GM21515 (cell line): ENCODE results near the gene DNTT.
A peak's percentile ranks its signal among the peaks of the same experiment; 100 is the strongest.

ENCODE experiments used
- ATAC-seq: cut with Tn5 transposase; IDR thresholded peaks from one replicate; pipeline ENCODE4 v1.9.1; 2021; ENCODE audit not compliant: unreplicated experiment

DNTT gene

GRCh38 chr10:96275685-96276418, 28.4 kb upstream of the DNTT start:
- ATAC-seq, result no peak

GRCh38 chr10:96276426-96276825, 27.8 kb upstream of the DNTT start:
- no peak for ATAC-seq

GRCh38 chr10:96276831-96277230, 27.4 kb upstream of the DNTT start:
- ATAC-seq, result no peak

- no peak for ATAC-seq
These were observed 25.0 kb upstream of the DNTT start for GRCh38 chr10:96279191-96279641.

GRCh38 chr10:96280859-96281258, 23.4 kb upstream of the DNTT start:
- ATAC-seq, result no peak

GRCh38 chr10:96281444-96282029, 22.7 kb upstream of the DNTT start:
- ATAC-seq, result no peak

- ATAC-seq, result no peak
These were observed 20.9 kb upstream of the DNTT start for GRCh38 chr10:96283351-96283750.

GRCh38 chr10:96283756-96284155, 20.5 kb upstream of the DNTT start:
- ATAC-seq, result no peak

GRCh38 chr10:96285331-96285752, 18.9 kb upstream of the DNTT start:
- no peak for ATAC-seq

GRCh38 chr10:96287392-96288105, 16.7 kb upstream of the DNTT start:
- ATAC-seq, result peak; percentile 64

- peak; percentile 54 for ATAC-seq
These were observed 16.0 kb upstream of the DNTT start for GRCh38 chr10:96288151-96288621.

GRCh38 chr10:96289218-96289910, 14.9 kb upstream of the DNTT start:
- no peak for ATAC-seq

- ATAC-seq, result no peak
These were observed 13.7 kb upstream of the DNTT start for GRCh38 chr10:96290368-96291133.

- ATAC-seq, result peak; percentile 49
These were observed 11.0 kb upstream of the DNTT start for GRCh38 chr10:96292971-96293920.

- ATAC-seq, result no peak
These were observed 8.8 kb upstream of the DNTT start for GRCh38 chr10:96295475-96295874.

- no peak for ATAC-seq
These were observed 6.7 kb upstream of the DNTT start for GRCh38 chr10:96297486-96297885.

GRCh38 chr10:96298362-96298761, 5.9 kb upstream of the DNTT start:
- no peak for ATAC-seq

- ATAC-seq, result no peak
These were observed 4.9 kb upstream of the DNTT start for GRCh38 chr10:96299383-96299782.

- no peak for ATAC-seq
These were observed 2.6 kb upstream of the DNTT start for GRCh38 chr10:96301616-96302015.
